ENCODE measurements around the gene SGPL1. TPM values are rescaled to one million over a fixed set of nuclear protein-coding genes. Genes with fewer than 3 reads are reported as not detected.

SGPL1 gene
- total and polyA plus RNA-seq, 2 of the 8 experiments (the other 6 are each of a cell fraction or from before 2014, with no cell fraction given), result 20.5 to 51.6 TPM

GRCh38 chr10:70822076-70822820 is 6.5 kb downstream of the SGPL1 start:
- CTCF ChIA-PET (ENCODE audit: partially characterized antibody), result interaction anchor here (0.9 to 1.8 kb wide), 8 partner anchors 9 to 272 kb away, joined by 3 to 13 read pairs (median 4); no protein-coding TSS in a partner anchor
- Histone ChIP-seq H3K79me1 (ENCODE audit: low read depth, low read length) (peaks cover 2% of the 10 kb centered on the region; the same call in 1 of the 2 replicates), H2BK20ac (ENCODE audit: low read length) (no peak overlapping the region), H3K27ac (ENCODE audit: low read depth, low read length) (no peak overlapping the region), H3K36me3 (ENCODE audit: control insufficient read depth in 2 of 4, insufficient read depth in 4 of 4, low read length in 3 of 4) (peaks cover 2 to 33% (median 7%) of the 10 kb centered on the region in 4 experiments; a peak in 5 of 8 replicates), H3K9ac (replicated peaks in 1 of 4; ENCODE audit: extremely low read depth in 1 of 4, low read depth in 3 of 4, low read length in 3 of 4) (no peak overlapping the region), H2BK15ac (ENCODE audit: low read length) (no peak overlapping the region), H2AFZ (ENCODE audit: low read length) (no peak overlapping the region), H2BK12ac (ENCODE audit: low read depth, low read length) (no peak overlapping the region), H3K4me3 (ENCODE audit: extremely low read depth in 1 of 4, insufficient read depth in 2 of 4, low read depth in 3 of 4, low read length in 4 of 4) (no peak overlapping the region), H3K56ac (replicated peaks; ENCODE audit: insufficient read length, low read depth, low read length) (no peak overlapping the region), H4K8ac (ENCODE audit: extremely low read depth, insufficient read depth, low read length) (no peak overlapping the region), H3K4ac (replicated peaks; ENCODE audit: insufficient read length, low read depth, low read length) (no peak overlapping the region), H3K18ac (ENCODE audit: extremely low read depth, low read length) (no peak overlapping the region), H3K9me3 (ENCODE audit: insufficient read depth in 2 of 2, low read depth in 1 of 2, low read length in 1 of 2) (no peaks in the 10 kb centered on the region), H4K20me1 (replicated peaks in 1 of 2; ENCODE audit: control insufficient read depth in 1 of 2, insufficient read depth in 2 of 2, low read length in 2 of 2) (peaks cover 0 to 5% of the 10 kb centered on the region in 2 experiments), H3K79me2 (ENCODE audit: control insufficient read depth in 1 of 2, insufficient read depth in 2 of 2, low read length in 2 of 2) (peaks cover 4 to 66% of the 10 kb centered on the region in 2 experiments; a peak in 2 of 4 replicates), H3K4me2 (ENCODE audit: insufficient read depth in 1 of 2, low read depth in 2 of 2, low read length in 2 of 2) (no peak overlapping the region), H3K14ac (ENCODE audit: insufficient read length) (no peak overlapping the region), H3K23ac (ENCODE audit: insufficient read length) (no peak overlapping the region), H3K27me3 (replicated peaks in 1 of 4; ENCODE audit: control insufficient read depth in 3 of 4, extremely low read depth in 1 of 4, insufficient read depth in 3 of 4, low read length in 3 of 4) (no peaks in the 10 kb centered on the region), H4K91ac (replicated peaks; ENCODE audit: insufficient read length, low read length) (no peak overlapping the region), H2AK5ac (ENCODE audit: low read depth, low read length) (no peak overlapping the region), H3K23me2 (ENCODE audit: low read depth, low read length) (no peaks in the 10 kb centered on the region), H2BK120ac (replicated peaks; ENCODE audit: low read depth, low read length) (no peak overlapping the region), H3K4me1 (replicated peaks in 1 of 4; ENCODE audit: control insufficient read depth in 3 of 4, insufficient read depth in 4 of 4, low read length in 3 of 4) (no peaks in the 10 kb centered on the region), H2BK5ac (ENCODE audit: low read depth, low read length) (no peak overlapping the region), H4K5ac (ENCODE audit: insufficient read length, low read depth, low read length) (no peak overlapping the region)
- FAIRE-seq, result no peak
- WGBS, 2 experiments (ENCODE audit: extremely low coverage in 1 of 2, insufficient coverage in 1 of 2, insufficient read length in 1 of 2, insufficient replicate concordance in 2 of 2, low coverage in 1 of 2, low lambda C conversion rate in 2 of 2, missing lambda C conversion rate in 1 of 2), result 80% methylated on average over 2 of the region's 2 CpGs; no CpG with 5 or more reads in 1 of the 2 experiments
- POLR2A ChIA-PET (ENCODE audit: partially characterized antibody), result interaction anchor here (1.0 to 1.7 kb wide), 2 partner anchors 10 to 12 kb away, joined by 3 to 7 read pairs; no protein-coding TSS in a partner anchor
- DNase-seq (ENCODE audit: low read depth in 1 of 2, low spot score in 2 of 2), result no peak
- TF ChIP-seq ATF2 (IDR thresholded peaks at IDR 0.05; ENCODE audit: low read length) (no peak), ASH2L (IDR thresholded peaks at IDR 0.05; ENCODE audit: low read length) (no peak), CHD2 (IDR thresholded peaks at IDR 0.05; ENCODE audit: low read length) (no peak), KDM1A (IDR thresholded peaks at IDR 0.05; ENCODE audit: borderline replicate concordance, low read length) (no peak)
